HFF-Myc (cell line): ENCODE results near the gene GIPC3.
"Not testable (repeated sequence)": the region's sequence is repeated elsewhere in the genome, so short reads cannot be mapped to it uniquely, and the experiment has no call there.

Experiments
- DNase-seq: peaks from one replicate; pipeline ENCODE4 v3.0.0-alpha.2; 2011; ENCODE audit warnings: low read depth; ENCODE audit errors: extremely low read depth
- H3K4me3 ChIP-seq: replicated peaks from 2 replicates; pipeline ENCODE4 v1.5.1; 2011; ENCODE audit warnings: low read depth, mild to moderate bottlenecking, control low read depth, low read length
- CTCF ChIP-seq: IDR thresholded peaks from 2 replicates; pipeline ENCODE4 v1.5.1; 2012; ENCODE audit warnings: mild to moderate bottlenecking, low read depth, low read length, control low read depth; ENCODE audit errors: missing control alignments

The GIPC3 gene

GRCh38 chr19:3557461-3558248, 27.6 kb upstream of the GIPC3 start, which contains the start of gene MFSD12:
Gene MFSD12, minus strand, starts transcription at chr19:3557586. Its CDS starts 183 bp downstream, at chr19:3557403.
- peak; percentile 75 for DNase-seq
- peak within 1 kb of the TSS; percentile 75 for H3K4me3 ChIP-seq
- TF ChIP-seq CTCF: no peak

- H3K4me3 ChIP-seq: no peak overlapping the region
- no peak for TF ChIP-seq CTCF
- DNase-seq: no peak
Observed at GRCh38 chr19:3563709-3564524, 21.4 kb upstream of the GIPC3 start.

GRCh38 chr19:3565139-3565538, 20.1 kb upstream of the GIPC3 start:
- H3K4me3 ChIP-seq: no peak overlapping the region
- DNase-seq: no peak
- no peak for TF ChIP-seq CTCF

- H3K4me3 ChIP-seq, DNase-seq: not testable (repeated sequence)
Observed at GRCh38 chr19:3570042-3570441, 15.2 kb upstream of the GIPC3 start.

- no peak for DNase-seq
- no peak for TF ChIP-seq CTCF
- no peak overlapping the region for H3K4me3 ChIP-seq
Observed at GRCh38 chr19:3570606-3571011, 14.7 kb upstream of the GIPC3 start.

GRCh38 chr19:3572132-3572854, 13.0 kb upstream of the GIPC3 start:
- no peak for TF ChIP-seq CTCF
- H3K4me3 ChIP-seq: peak overlapping the region; percentile 67
- peak; percentile 97 for DNase-seq

- H3K4me3 ChIP-seq: peak within 1 kb of the TSS; percentile 67
- no peak for TF ChIP-seq CTCF
- no peak for DNase-seq
Observed at GRCh38 chr19:3572855-3573161, 12.5 kb upstream of the GIPC3 start, which contains the start of gene HMG20B. Gene HMG20B, plus strand, starts transcription at chr19:3572944. Its CDS starts 366 bp downstream, at chr19:3573310.
